ENCODE measurements around the gene MXD1.

MXD1 gene

DNA sequence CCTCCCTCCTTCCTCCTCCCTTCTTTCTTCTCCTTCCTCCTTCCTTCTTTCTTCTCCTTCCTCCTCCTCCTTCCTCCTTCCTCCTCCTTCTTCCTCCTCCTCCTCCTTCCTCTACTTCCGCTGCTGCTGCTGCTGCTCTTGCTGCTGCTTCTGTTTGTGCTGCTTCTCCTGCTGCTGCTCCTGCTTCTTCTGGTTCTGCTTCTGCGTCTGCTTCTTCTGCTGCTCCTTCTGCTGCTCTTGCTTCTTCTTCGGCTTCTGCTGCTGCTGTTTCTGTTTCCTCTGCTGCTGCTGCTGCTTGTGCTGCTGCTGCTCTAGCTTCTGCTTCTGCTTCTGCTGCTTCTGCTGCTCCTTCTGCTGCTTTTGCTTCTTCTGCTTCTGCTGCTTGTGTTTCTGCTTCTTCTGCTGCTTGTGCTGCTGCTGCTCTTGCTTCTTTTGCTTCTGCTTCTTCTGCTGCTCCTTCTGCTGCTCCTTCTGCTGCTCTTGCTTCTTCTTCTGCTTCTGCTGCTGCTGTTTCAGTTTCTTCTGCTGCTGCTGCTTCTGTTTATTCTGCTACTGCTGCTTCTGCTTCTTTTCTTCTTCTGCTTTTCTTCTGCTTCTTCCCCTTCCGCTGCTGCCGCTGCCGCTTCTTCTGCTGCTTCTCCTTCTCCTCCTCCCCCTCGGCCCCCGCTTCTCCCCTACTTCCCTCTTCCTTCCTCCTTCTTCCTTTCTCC lies 12.5 kb upstream of the MXD1 start:
- TF ChIP-seq, protein P1, sequence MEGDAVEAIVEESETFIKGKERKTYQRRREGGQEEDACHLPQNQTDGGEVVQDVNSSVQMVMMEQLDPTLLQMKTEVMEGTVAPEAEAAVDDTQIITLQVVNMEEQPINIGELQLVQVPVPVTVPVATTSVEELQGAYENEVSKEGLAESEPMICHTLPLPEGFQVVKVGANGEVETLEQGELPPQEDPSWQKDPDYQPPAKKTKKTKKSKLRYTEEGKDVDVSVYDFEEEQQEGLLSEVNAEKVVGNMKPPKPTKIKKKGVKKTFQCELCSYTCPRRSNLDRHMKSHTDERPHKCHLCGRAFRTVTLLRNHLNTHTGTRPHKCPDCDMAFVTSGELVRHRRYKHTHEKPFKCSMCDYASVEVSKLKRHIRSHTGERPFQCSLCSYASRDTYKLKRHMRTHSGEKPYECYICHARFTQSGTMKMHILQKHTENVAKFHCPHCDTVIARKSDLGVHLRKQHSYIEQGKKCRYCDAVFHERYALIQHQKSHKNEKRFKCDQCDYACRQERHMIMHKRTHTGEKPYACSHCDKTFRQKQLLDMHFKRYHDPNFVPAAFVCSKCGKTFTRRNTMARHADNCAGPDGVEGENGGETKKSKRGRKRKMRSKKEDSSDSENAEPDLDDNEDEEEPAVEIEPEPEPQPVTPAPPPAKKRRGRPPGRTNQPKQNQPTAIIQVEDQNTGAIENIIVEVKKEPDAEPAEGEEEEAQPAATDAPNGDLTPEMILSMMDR (conservative IDR thresholded peaks at IDR 0.05), result no peak
- TF ChIP-seq ZFX (IDR thresholded peaks at IDR 0.05), result no peak
- H3K27ac ChIP-seq, result no peak overlapping the region

DNA sequence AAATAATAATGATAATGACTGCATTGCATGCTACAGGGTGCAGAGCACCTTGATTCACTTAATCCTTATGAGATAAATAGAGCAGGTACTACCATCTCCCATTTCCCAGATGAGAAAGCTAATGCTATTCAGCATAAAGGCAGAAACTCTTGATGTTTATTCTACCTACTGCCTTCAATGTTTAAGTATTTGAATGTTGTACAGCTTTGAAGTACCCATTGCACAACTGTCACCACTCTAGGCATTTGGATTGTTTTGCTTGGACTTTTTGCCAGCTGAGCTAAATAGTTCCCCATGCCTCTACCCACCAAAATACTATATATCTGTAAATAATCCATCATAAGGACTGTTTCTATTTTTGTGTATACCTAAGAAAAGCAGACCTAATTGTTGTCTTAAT lies 7.7 kb upstream of the MXD1 start:
- TF ChIP-seq ZFX (IDR thresholded peaks at IDR 0.05), result no peak
- TF ChIP-seq, protein P1 (conservative IDR thresholded peaks at IDR 0.05), result no peak
- H3K27ac ChIP-seq, result no peak overlapping the region

DNA sequence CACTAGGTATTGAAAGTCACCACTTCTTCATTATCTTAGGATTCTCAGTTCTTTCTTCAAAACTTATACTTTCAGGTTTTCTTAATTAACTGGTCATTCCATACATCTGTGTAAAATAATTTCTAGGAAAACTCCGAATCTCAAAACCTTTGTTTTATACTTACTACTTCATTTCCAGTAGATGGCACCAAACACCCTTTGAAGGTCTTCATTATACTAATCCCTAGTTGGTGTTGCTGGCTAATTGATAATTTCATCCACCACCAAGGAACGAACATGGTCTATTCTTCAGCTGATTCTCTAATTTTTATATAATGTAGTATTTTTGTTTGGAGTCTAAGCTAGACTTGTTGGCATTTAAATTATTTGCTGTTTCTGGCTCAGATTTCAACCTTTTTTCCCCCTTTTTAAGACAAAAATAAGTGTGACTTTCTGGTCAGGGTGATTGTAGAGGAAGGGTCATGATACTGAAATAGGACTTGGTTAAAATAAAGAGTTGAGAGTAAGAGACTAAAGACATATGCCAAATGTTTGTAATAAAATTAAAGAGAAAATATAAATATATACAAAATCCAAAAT lies 2.8 kb upstream of the MXD1 start:
- H3K27ac ChIP-seq, result no peak overlapping the region
- no peak for TF ChIP-seq ZFX (IDR thresholded peaks at IDR 0.05)
- TF ChIP-seq, protein P1 (conservative IDR thresholded peaks at IDR 0.05), result peak; percentile 59

DNA sequence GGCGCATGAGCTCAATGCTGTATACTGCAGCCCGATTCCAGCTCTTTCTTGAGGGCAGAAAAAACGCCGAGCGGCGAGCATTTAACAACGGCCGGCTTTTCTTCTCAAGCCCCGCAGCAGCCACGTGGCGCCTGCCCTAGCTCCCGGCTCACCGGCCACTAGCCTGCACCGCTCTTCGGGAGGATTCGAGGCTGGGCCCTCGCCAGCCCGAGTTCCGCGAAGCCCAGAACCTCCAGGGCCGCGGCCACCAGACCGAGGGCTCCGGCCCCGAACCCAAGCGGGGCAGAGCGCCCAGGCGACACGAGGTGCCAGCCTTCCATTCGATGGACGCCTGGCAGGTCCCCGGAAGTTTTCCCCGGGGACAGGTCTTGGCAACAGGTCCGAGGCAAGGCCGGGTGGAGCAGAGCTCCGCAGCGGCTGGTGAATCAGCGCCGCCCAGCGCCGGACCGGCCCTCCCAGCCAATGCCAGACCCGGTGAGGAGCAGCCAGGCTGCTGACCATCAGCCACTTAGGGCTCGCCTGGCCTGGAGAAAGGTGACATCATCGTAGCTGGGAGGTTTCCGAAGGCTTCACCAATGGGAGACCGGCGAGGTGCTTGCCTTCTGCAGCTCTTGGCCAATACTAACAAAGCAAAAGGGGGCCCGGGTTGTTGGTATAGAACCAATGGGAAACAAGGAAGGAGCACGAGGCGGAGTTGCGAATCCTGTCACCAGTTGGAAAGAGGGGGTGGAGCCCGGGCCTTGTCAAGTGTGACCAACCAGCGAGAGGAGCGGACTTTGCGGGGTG lies 552 bp upstream of the MXD1 start:
- H3K27ac ChIP-seq, result peak overlapping the region; percentile 87
- no peak for TF ChIP-seq ZFX (IDR thresholded peaks at IDR 0.05)
- TF ChIP-seq, protein P1 (conservative IDR thresholded peaks at IDR 0.05), result peak; percentile 26

DNA sequence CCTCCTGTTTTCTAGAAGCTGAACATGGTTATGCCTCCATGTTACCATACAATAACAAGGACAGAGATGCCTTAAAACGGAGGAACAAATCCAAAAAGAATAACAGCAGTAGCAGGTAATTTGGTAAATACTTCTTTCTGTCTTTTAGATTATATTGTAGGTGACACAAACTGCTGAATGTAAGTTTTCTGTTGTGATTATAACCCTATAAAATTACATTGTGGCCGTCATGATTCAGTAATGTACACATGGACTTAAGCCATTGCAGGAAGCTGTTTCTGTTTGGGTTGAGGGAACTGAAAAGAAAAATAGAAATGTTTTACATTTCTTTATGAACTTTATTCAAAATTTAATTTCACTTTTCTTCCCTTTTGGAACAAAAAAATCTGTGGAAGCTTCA lies 1.2 kb downstream of the MXD1 start:
- TF ChIP-seq, protein P1 (conservative IDR thresholded peaks at IDR 0.05), result no peak
- no peak for TF ChIP-seq ZFX (IDR thresholded peaks at IDR 0.05)
- H3K27ac ChIP-seq, result no peak overlapping the region

DNA sequence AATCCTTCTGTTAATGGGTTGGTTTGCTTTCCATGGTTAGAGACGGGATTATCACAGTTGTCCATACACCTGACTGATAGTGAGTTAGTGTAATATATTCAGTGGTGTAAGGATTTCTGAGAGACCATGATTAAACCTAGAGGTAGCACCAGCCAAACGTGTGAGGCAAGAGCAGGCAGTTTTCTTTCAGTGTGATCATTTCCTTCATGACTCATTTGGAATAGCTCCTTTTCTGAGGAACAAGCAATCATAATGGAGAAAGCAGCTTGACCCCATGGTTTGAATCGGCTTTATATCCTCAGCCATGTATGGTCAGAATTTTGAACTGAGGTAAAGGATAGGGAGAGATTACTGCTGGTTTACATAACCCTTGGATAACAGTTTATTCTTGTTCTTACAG lies 2.9 kb downstream of the MXD1 start:
- no peak overlapping the region for H3K27ac ChIP-seq
- no peak for TF ChIP-seq ZFX (IDR thresholded peaks at IDR 0.05)
- TF ChIP-seq, protein P1 (conservative IDR thresholded peaks at IDR 0.05), result no peak

DNA sequence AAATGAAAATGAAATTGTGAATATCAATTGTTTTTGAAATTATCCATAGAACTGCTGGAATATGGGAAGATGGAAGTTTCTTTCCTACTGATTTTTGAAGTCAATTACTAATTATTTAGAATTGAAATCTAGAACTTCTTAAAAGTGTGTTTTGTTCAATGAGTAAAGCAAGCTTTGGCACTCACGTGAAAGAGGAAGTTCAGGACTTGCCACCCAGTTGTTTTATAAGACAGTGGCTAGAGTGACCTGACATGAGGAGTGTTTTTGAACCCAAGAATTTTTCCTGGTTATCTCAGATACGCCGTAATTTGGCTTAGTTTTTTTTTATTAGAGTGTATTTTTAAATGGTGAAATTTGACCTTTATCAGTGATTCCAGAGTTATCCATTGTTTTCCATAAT lies 3.5 kb downstream of the MXD1 start:
- TF ChIP-seq, protein P1 (conservative IDR thresholded peaks at IDR 0.05), result no peak
- TF ChIP-seq ZFX (IDR thresholded peaks at IDR 0.05), result no peak
- H3K27ac ChIP-seq, result no peak overlapping the region
